KMS-11 (cell line): ENCODE results near the gene RNASE4.

Source experiments
- H2AFZ ChIP-seq: fragments of 200-600 bp; sonication (generic); 2 replicates; pipeline ENCODE4 v1.6.1; 2016; ENCODE audit warnings: antibody characterized with exemption, mixed run types, low read depth
- H3K27ac ChIP-seq: fragments of 200-600 bp; sonication (generic); 2 replicates; pipeline ENCODE4 v1.6.1; 2016; ENCODE audit warnings: mild to moderate bottlenecking, mixed run types
- H3K27me3 ChIP-seq: fragments of 200-600 bp; sonication (generic); 2 replicates; pipeline ENCODE4 v1.6.1; 2017; ENCODE audit warnings: mild to moderate bottlenecking, low read depth, mixed run types, moderate library complexity; ENCODE audit not compliant: insufficient read depth
- H3K36me3 ChIP-seq: fragments of 200-600 bp; sonication (generic); 2 replicates; pipeline ENCODE4 v1.6.1; 2017; ENCODE audit warnings: mild to moderate bottlenecking, mixed run types; ENCODE audit not compliant: insufficient read depth
- H3K4me1 ChIP-seq: fragments of 200-600 bp; sonication (generic); 2 replicates; pipeline ENCODE4 v1.6.1; 2016; ENCODE audit warnings: mild to moderate bottlenecking, low read depth, mixed run types; ENCODE audit not compliant: poor library complexity, severe bottlenecking
- H3K4me2 ChIP-seq: fragments of 200-600 bp; sonication (generic); 2 replicates; pipeline ENCODE4 v1.7.0; 2016; ENCODE audit warnings: mild to moderate bottlenecking, mixed run types
- H3K4me3 ChIP-seq: fragments of 200-600 bp; sonication (generic); IDR thresholded peaks from 2 replicates; pipeline ENCODE4 v1.6.1; 2017; ENCODE audit warnings: low read depth, low read length, mixed read lengths; ENCODE audit not compliant: insufficient read depth
- H3K79me2 ChIP-seq: fragments of 200-600 bp; sonication (generic); 2 replicates; pipeline ENCODE4 v1.6.1; 2016; ENCODE audit warnings: low read depth, mixed run types; ENCODE audit not compliant: insufficient read depth
- H3K9ac ChIP-seq: fragments of 200-600 bp; sonication (generic); 2 replicates; pipeline ENCODE4 v1.6.1; 2016; ENCODE audit warnings: mild to moderate bottlenecking, mixed run types
- H4K20me1 ChIP-seq: fragments of 200-600 bp; sonication (generic); 2 replicates; pipeline ENCODE4 v1.6.1; 2016; ENCODE audit warnings: mild to moderate bottlenecking, mixed run types; ENCODE audit not compliant: insufficient read depth
- TF ChIP-seq, protein P1 (sequence below): fragments of 200-600 bp; sonication (generic); conservative IDR thresholded peaks from 2 replicates; pipeline ENCODE4 v1.6.1; 2017; ENCODE audit warnings: low read depth, mild to moderate bottlenecking, antibody characterized with exemption, low read length, moderate library complexity, mixed read lengths

Gene RNASE4

DNA sequence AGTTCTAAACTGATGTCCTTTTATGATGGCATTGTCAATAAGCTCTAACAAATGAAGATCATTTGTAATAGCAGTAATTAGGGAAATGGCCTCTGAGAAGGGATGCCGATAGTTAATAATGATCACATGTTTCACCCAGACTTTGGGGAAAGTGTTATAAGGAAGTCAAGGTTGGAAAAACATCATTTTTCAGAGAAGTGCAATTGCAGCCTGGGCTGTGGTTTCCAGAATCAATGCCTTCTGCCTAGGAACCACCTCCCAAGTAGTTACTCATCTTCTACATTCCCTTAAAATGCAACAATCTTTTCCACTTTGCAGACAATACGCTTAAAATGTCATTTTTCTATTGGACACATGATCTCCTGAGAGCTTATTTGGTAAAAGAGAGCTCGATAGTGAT lies 62.2 kb downstream of the RNASE4 start:
- Histone ChIP-seq H3K79me2 (no peaks in the 10 kb centered on the region), H3K36me3 (no peaks in the 10 kb centered on the region), H3K9ac (no peak overlapping the region), H3K4me1 (no peaks in the 10 kb centered on the region), H3K27ac (no peak overlapping the region), H3K27me3 (no peaks in the 10 kb centered on the region), H4K20me1 (no peaks in the 10 kb centered on the region), H3K4me2 (no peak overlapping the region), H2AFZ (no peak overlapping the region), H3K4me3 (no peak overlapping the region)
- TF ChIP-seq, protein P1, sequence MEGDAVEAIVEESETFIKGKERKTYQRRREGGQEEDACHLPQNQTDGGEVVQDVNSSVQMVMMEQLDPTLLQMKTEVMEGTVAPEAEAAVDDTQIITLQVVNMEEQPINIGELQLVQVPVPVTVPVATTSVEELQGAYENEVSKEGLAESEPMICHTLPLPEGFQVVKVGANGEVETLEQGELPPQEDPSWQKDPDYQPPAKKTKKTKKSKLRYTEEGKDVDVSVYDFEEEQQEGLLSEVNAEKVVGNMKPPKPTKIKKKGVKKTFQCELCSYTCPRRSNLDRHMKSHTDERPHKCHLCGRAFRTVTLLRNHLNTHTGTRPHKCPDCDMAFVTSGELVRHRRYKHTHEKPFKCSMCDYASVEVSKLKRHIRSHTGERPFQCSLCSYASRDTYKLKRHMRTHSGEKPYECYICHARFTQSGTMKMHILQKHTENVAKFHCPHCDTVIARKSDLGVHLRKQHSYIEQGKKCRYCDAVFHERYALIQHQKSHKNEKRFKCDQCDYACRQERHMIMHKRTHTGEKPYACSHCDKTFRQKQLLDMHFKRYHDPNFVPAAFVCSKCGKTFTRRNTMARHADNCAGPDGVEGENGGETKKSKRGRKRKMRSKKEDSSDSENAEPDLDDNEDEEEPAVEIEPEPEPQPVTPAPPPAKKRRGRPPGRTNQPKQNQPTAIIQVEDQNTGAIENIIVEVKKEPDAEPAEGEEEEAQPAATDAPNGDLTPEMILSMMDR: no peak

DNA sequence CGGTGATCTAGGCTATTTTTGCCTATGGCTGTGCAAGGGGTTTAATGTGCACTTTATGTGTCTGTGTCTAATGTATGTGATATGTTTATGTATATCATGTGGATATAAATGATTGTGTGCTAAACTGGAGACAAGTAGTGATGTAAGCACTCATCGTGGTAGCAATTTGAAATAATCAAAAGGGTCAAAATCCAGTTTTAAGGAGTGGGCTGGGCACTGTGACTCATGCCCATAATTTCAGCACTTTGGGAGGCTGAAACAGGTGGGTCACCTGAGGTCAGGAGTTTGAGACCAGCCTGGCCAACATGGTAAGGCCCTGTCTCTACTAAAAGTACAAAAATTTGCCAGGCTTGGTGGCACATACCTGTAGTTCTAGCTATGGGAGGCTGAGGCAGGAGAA lies 64.1 kb downstream of the RNASE4 start:
- no peak overlapping the region for H2AFZ ChIP-seq
- TF ChIP-seq, protein P1: no peak
- H3K27me3 ChIP-seq: no peaks in the 10 kb centered on the region
- no peak overlapping the region for H3K4me3 ChIP-seq
- H3K4me2 ChIP-seq: no peak overlapping the region
- no peaks in the 10 kb centered on the region for H3K4me1 ChIP-seq
- H3K9ac ChIP-seq: no peak overlapping the region
- H3K27ac ChIP-seq: no peak overlapping the region
- H4K20me1 ChIP-seq: no peaks in the 10 kb centered on the region
- H3K36me3 ChIP-seq: no peaks in the 10 kb centered on the region
- no peaks in the 10 kb centered on the region for H3K79me2 ChIP-seq

DNA sequence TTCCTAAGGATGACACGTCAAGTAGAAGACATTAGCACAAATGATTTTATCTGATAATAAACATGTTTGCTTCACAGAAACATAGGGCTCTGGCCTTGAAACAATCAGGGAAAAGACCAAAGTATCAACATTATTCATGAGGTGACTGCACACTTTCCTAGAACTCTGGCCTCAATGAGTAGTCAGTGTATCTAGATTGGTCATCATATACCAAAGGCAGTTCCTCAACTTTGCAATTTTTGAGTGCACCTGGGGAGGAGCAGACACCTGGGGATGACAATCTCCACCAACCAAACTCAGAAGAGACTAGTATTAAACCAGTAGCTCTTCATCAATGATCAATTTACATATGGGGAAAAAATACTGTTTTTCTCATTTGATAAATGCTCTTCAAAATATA lies 65.8 kb downstream of the RNASE4 start:
- no peaks in the 10 kb centered on the region for H3K4me1 ChIP-seq
- H3K4me3 ChIP-seq: no peak overlapping the region
- H3K4me2 ChIP-seq: no peak overlapping the region
- H4K20me1 ChIP-seq: no peaks in the 10 kb centered on the region
- H3K36me3 ChIP-seq: no peaks in the 10 kb centered on the region
- H2AFZ ChIP-seq: no peak overlapping the region
- TF ChIP-seq, protein P1: no peak
- H3K9ac ChIP-seq: no peak overlapping the region
- no peaks in the 10 kb centered on the region for H3K27me3 ChIP-seq
- H3K79me2 ChIP-seq: no peaks in the 10 kb centered on the region
- H3K27ac ChIP-seq: no peak overlapping the region
